ENCODE results near the gene TLE4.

Gene TLE4

DNA sequence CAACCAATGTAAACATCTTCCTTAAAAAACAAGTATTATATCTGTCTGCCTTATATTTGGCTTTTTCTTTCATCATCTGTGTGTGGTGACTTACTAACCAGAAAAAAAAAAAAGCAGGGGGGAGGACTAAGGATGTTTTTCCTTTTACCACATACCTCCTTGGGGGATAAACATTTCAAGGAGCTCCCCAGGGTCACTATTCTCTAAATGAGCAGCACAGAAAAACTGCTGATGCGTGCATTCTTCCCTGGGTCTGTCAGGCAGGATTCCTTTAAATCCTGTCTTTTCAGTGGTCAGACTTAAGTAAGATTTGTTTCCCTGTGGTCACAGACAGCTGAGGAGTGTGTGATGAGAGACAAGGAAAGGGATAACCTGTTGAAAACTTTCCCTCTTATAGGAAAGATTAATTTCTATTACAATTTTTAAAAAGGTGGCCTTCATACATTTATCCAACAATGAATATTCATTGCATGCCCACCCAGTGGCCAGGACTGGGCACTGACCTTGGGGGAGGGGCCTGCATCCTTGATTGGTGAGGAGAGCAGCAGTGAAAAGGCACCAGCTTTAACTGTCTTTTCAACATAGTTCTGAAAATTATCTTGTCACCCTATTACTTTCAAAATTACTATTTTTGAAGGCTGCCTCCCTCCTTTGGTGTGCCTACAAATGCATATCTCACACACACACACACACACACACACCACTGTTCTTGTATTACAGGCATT, 123.1 kb downstream of the TLE4 start:
- TF ChIP-seq, protein P1, sequence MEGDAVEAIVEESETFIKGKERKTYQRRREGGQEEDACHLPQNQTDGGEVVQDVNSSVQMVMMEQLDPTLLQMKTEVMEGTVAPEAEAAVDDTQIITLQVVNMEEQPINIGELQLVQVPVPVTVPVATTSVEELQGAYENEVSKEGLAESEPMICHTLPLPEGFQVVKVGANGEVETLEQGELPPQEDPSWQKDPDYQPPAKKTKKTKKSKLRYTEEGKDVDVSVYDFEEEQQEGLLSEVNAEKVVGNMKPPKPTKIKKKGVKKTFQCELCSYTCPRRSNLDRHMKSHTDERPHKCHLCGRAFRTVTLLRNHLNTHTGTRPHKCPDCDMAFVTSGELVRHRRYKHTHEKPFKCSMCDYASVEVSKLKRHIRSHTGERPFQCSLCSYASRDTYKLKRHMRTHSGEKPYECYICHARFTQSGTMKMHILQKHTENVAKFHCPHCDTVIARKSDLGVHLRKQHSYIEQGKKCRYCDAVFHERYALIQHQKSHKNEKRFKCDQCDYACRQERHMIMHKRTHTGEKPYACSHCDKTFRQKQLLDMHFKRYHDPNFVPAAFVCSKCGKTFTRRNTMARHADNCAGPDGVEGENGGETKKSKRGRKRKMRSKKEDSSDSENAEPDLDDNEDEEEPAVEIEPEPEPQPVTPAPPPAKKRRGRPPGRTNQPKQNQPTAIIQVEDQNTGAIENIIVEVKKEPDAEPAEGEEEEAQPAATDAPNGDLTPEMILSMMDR (IDR thresholded peaks at IDR 0.05; ENCODE audit: low read depth, low read length, missing control alignments): no peak
- H3K4me3 ChIP-seq (replicated peaks; ENCODE audit: low read depth, low read length): no peak overlapping the region
- DNase-seq (ENCODE audit: extremely low read depth, low read depth): no peak

DNA sequence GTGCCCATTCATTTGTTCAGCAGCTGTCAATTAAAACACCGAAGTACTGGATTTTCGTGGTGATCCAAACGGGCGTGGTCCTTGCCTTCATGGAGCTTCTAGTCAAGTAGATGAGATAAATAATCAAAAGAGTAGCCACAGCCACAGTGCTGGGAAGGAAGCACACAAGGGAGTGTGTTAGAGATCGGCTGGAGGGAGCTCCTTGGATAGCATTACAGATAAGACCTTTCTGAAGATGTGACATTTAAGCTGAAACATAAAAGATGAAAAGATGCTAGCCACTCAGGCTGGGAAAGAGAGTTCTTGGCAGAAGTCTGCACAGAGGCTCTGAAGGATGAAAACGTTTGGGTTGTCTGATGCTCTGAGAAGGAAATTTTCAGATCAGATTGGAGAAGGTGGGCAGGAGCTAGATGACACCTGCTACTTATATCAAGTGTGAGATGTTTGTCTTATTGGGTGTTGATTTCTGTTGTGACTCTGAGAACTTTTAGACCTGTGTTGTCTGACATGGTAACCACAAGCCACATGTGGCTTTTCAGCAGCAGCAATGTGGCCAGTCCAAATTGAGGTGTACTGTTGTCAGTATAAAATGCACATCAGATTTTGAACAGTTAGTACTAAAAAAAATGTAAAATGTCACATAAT, 123.9 kb downstream of the TLE4 start:
- H3K4me3 ChIP-seq (replicated peaks; ENCODE audit: low read depth, low read length): no peak overlapping the region
- TF ChIP-seq, protein P1 (IDR thresholded peaks at IDR 0.05; ENCODE audit: low read depth, low read length, missing control alignments): no peak
- no peak for DNase-seq (ENCODE audit: extremely low read depth, low read depth)

GRCh38 chr9:79698967-79699366, 127.2 kb downstream of the TLE4 start:
- TF ChIP-seq, protein P1 (IDR thresholded peaks at IDR 0.05; ENCODE audit: low read depth, low read length, missing control alignments): no peak
- H3K4me3 ChIP-seq (replicated peaks; ENCODE audit: low read depth, low read length): no peak overlapping the region
- DNase-seq (ENCODE audit: extremely low read depth, low read depth): no peak

GRCh38 chr9:79699479-79699878, 127.7 kb downstream of the TLE4 start:
- TF ChIP-seq, protein P1 (IDR thresholded peaks at IDR 0.05; ENCODE audit: low read depth, low read length, missing control alignments): no peak
- DNase-seq (ENCODE audit: extremely low read depth, low read depth): no peak
- H3K4me3 ChIP-seq (replicated peaks; ENCODE audit: low read depth, low read length): no peak overlapping the region

DNA sequence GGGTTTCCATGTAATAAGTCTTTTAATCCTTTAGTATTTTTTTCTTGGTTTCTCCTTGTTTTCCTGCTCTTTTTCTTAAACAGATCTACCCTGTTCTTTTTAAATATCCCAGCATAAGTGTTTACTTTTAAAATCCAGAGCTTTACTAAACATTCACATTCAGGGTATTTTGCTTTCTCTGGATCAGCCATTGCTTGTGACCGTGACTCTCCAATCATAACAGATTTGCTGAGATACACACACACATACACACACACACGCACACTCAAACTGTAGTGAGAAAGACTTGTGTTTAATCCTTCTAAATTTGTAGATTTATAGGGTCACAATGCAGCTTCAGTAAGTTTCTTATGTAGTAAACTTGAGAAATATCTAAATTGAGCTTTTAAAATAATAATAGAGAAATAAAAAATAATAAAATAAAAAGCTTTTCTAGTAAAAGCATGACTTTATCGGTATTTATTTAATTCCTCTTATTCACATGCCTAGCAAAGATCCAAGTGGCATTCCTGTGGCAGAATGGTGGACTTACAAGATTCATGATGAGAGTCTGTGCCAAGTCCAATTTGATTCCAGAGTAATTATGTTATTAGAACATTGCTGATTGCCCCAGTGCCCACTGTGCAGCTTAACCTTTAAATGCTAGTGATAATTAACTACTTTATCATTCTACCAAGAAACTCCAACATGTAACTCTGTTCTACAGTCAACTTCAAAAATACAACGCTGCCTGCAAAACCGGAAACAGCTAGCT, 129.0 kb downstream of the TLE4 start:
- DNase-seq (ENCODE audit: extremely low read depth, low read depth): no peak
- H3K4me3 ChIP-seq (replicated peaks; ENCODE audit: low read depth, low read length): no peak overlapping the region
- TF ChIP-seq, protein P1 (IDR thresholded peaks at IDR 0.05; ENCODE audit: low read depth, low read length, missing control alignments): no peak

GRCh38 chr9:79701651-79702050, 129.9 kb downstream of the TLE4 start:
- H3K4me3 ChIP-seq (replicated peaks; ENCODE audit: low read depth, low read length): no peak overlapping the region
- DNase-seq (ENCODE audit: extremely low read depth, low read depth): no peak
- TF ChIP-seq, protein P1 (IDR thresholded peaks at IDR 0.05; ENCODE audit: low read depth, low read length, missing control alignments): no peak

Data from HFF-Myc (cell line).